GM18498 (cell line): ENCODE results near the gene MSTN.
"Not testable (repeated sequence)": the region's sequence is repeated elsewhere in the genome, so short reads cannot be mapped to it uniquely, and the experiment has no call there.

Source experiments
- ATAC-seq: cut with Tn5 transposase; IDR thresholded peaks from one replicate; pipeline ENCODE4 v1.9.1; 2021; ENCODE audit warnings: mild to moderate bottlenecking, moderate library complexity; ENCODE audit not compliant: unreplicated experiment

Gene MSTN

GRCh38 chr2:190065839-190066238, 3.3 kb upstream of the MSTN start:
- ATAC-seq, result no peak

DNA sequence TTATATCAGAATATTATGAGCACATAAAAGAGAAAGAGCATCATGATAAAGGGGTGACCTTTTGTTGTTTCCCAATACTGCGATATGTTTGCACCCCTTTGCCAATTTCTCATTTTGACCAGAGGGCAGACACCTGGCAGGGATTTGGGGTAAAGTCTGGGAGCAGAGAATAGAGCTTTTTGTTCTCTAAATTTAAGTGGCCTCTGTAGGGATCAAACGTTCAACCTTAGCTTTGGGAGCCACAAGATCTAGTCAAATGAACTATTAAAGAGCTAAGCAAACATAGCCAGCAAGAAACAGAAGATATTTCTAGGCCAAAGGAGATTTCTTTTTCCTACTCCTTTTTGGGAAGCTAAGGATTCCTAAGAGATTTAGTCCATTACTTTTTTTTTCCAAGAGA, 1.1 kb upstream of the MSTN start:
- ATAC-seq, result no peak

GRCh38 chr2:190062053-190062452, 476 bp downstream of the MSTN start:
- no peak for ATAC-seq

DNA sequence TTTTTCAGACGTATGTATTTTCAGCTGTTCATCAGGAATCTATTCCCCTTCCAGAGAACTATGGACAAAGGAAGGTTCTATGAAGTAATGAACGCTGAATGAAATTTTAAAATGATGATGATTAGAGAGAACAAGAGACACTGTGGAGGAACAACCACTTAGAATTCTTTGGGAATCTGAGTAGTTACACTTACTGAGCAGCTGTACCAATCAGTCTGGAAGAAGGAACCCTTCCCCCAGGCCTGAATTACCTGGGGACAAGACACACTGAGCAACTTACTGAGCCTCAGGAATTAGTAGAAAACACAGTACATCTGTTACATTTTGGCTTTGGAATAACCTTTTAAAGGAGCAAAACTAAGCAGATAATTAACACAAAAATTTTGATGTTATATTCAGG, 1.9 kb downstream of the MSTN start:
- ATAC-seq, result no peak

GRCh38 chr2:190060019-190060418, 2.5 kb downstream of the MSTN start:
- no peak for ATAC-seq

DNA sequence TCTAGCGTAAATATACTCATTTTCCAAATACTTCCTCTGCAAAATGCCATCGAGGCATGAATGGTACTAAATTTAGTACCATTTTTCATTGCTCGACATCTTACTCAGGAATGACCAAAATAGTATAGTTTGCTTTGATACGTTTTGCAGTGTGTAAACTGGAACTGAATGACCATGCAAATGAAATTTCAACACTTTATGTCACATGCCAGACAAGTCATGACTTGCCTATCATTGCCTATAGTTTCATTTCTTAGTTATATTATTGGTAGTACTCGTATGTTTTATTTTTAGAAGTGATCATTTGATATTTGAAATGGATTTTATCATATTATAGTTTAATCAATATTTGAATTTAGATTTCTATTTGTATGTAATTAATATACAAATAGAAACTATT, 9.1 kb downstream of the MSTN start:
- no peak for ATAC-seq

DNA sequence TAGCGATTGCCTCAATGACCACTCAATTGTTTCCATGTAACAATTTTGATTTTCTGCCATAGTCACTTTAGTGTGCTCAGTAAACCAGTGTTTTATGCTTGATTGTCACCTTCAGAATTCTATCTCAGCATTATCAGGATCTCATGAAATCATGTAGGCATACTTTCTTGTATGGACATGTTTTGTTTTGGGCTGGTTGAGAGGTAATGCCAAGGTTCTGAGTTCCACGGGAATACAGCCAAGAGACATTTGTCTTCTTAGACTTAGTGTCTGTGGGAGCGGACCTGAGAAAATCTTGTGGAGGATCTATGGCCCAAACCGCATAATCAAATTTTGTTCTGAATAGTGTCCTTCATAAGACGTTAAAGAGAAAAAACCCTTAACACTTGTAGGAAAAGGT, 10.2 kb downstream of the MSTN start:
- ATAC-seq, result no peak

- ATAC-seq, result no peak
Observed at GRCh38 chr2:190051223-190051622, 11.3 kb downstream of the MSTN start.

- peak; percentile 47 for ATAC-seq
Observed at GRCh38 chr2:190050001-190050400, 12.5 kb downstream of the MSTN start.

DNA sequence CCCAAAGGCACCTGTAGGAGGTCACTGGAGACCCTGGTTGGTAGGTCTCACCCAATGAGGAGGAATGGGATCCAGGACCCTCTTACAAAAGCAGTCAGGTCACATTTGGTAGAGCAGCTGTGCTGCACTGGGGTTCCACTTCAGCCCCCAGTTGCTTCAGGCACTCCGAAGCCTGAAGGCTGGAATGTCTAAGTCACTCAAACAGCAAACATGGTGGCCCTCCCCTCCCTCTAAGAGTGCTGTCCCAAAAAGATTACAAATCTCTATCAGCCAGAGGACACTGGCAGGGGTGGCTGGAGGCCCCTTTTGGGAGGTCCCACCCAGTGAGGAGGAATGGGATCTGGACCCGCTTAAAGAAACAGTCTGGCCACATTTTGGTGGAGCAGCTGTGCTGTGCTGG, 17.7 kb downstream of the MSTN start:
- ATAC-seq, result no peak

GRCh38 chr2:190043441-190043840, 19.1 kb downstream of the MSTN start:
- ATAC-seq, result no peak

GRCh38 chr2:190036071-190036470, 26.5 kb downstream of the MSTN start:
- no peak for ATAC-seq

DNA sequence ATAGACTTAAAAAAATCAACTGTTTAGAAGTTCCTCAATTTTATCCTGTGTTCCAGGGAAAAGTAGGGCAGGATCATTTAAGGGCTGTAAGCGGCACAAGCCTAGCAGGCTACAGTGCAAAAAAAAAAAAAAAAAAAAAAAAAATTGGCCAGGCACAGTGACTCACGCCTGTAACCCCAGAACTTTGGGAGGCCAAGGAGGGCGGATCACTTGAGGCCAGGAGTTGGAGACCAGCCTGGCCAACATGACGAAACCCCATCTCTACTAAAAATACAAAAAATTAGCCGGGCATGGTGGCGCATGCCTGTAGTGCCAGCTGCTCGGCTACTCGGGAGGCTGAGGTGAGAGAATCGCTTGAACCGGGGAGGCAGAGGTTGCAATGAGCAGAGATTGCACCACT, 28.1 kb downstream of the MSTN start:
- ATAC-seq, result not testable (repeated sequence)

GRCh38 chr2:190031969-190032618, 30.4 kb downstream of the MSTN start:
- ATAC-seq, result no peak

- ATAC-seq, result no peak
Observed at GRCh38 chr2:190023860-190024259, 38.7 kb downstream of the MSTN start.

- ATAC-seq, result no peak
Observed at GRCh38 chr2:190020720-190021119, 41.8 kb downstream of the MSTN start.

- ATAC-seq, result no peak
Observed at GRCh38 chr2:190017837-190018236, 44.7 kb downstream of the MSTN start.

DNA sequence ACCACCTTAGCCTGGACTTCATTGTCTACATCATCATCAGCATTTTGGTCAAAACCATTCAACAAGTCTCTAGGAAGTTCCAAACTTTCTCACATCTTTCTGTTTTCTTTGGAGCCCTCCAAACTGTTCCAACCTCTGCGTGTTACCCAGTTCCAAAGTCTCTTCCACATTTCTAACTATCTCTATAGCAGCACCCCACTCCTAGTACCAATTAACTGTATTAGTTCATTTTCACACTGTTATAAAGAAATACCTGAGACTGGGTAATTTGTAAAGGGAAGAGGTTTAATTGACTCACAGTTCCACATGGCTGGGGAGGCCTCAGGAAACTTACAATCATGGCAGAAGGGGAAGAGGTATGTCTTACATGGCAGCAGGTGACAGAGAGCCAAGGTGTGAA, 46.6 kb downstream of the MSTN start:
- not testable (repeated sequence) for ATAC-seq
